ENCODE data around the gene TPSG1. TPM values are rescaled to one million over a fixed set of nuclear protein-coding genes. Genes with fewer than 3 reads are reported as not detected.
A peak's percentile ranks its signal among the peaks of the same experiment; 100 is the strongest.

TPSG1 gene
- total and polyA plus RNA-seq, 2 experiments from 2014 or later, result 0.81 TPM; not detected in 1

- H3K4me1 ChIP-seq (ENCODE audit: insufficient read depth), result no peaks in the 10 kb centered on the region
Measured at GRCh38 chr16:1177750-1178149, 47.3 kb downstream of the TPSG1 start.

More at GRCh38 chr16:1177750-1178149, 47.3 kb downstream of the TPSG1 start:
- DNase-seq (ENCODE audit: low spot score) (no peak), ATAC-seq (no peak)
- Histone ChIP-seq H3F3A (replicated peaks; ENCODE audit: low read depth) (no peaks in the 10 kb centered on the region), H3K79me2 (replicated peaks; ENCODE audit: insufficient read depth) (no peaks in the 10 kb centered on the region), H3K4me3 (no peak overlapping the region), H3K9me2 (ENCODE audit: insufficient read depth) (no peaks in the 10 kb centered on the region), H3K36me3 (ENCODE audit: insufficient read depth) (no peaks in the 10 kb centered on the region), H4K20me1 (replicated peaks; ENCODE audit: insufficient read depth) (no peaks in the 10 kb centered on the region), H3K27ac (ENCODE audit: low read depth) (no peak overlapping the region), H3K4me2 (no peak overlapping the region), H2AFZ (no peak overlapping the region), H3K27me3 (ENCODE audit: insufficient read depth) (no peaks in the 10 kb centered on the region)
- TF ChIP-seq ZNF114 (CRISPR knock-in tag; IDR thresholded peaks at IDR 0.05) (no peak), ZNF462 (CRISPR knock-in tag; IDR thresholded peaks at IDR 0.05) (no peak), EZH2 (IDR thresholded peaks at IDR 0.05; ENCODE audit: low read depth, unreplicated experiment) (no peak), CREB1 (CRISPR knock-in tag; IDR thresholded peaks at IDR 0.05; ENCODE audit: low read depth) (no peak), POLR2AphosphoS5 (IDR thresholded peaks at IDR 0.05; ENCODE audit: low read depth) (no peak), EZH2phosphoT487 (IDR thresholded peaks at IDR 0.05; ENCODE audit: unreplicated experiment) (no peak), JUNB (IDR thresholded peaks at IDR 0.05; ENCODE audit: unreplicated experiment) (no peak), NANOG (IDR thresholded peaks at IDR 0.05; ENCODE audit: borderline replicate concordance) (no peak)
- TF ChIP-seq, protein P1, sequence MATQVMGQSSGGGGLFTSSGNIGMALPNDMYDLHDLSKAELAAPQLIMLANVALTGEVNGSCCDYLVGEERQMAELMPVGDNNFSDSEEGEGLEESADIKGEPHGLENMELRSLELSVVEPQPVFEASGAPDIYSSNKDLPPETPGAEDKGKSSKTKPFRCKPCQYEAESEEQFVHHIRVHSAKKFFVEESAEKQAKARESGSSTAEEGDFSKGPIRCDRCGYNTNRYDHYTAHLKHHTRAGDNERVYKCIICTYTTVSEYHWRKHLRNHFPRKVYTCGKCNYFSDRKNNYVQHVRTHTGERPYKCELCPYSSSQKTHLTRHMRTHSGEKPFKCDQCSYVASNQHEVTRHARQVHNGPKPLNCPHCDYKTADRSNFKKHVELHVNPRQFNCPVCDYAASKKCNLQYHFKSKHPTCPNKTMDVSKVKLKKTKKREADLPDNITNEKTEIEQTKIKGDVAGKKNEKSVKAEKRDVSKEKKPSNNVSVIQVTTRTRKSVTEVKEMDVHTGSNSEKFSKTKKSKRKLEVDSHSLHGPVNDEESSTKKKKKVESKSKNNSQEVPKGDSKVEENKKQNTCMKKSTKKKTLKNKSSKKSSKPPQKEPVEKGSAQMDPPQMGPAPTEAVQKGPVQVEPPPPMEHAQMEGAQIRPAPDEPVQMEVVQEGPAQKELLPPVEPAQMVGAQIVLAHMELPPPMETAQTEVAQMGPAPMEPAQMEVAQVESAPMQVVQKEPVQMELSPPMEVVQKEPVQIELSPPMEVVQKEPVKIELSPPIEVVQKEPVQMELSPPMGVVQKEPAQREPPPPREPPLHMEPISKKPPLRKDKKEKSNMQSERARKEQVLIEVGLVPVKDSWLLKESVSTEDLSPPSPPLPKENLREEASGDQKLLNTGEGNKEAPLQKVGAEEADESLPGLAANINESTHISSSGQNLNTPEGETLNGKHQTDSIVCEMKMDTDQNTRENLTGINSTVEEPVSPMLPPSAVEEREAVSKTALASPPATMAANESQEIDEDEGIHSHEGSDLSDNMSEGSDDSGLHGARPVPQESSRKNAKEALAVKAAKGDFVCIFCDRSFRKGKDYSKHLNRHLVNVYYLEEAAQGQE (IDR thresholded peaks at IDR 0.05; ENCODE audit: unreplicated experiment), result no peak
- no peaks in the 10 kb centered on the region for H3K36me3 Mint-ChIP-seq (ENCODE audit: low read depth)
- H3K4me3 Mint-ChIP-seq, result no peak overlapping the region
- H3K4me1 Mint-ChIP-seq, result no peaks in the 10 kb centered on the region
- H3K27me3 Mint-ChIP-seq (ENCODE audit: insufficient read depth, low read depth, poor library complexity), result peaks cover 2% of the 10 kb centered on the region
- H3K9me3 Mint-ChIP-seq, result no peaks in the 10 kb centered on the region
- 0 out of 2 replicates have a peak overlapping the region, but pooled peaks have one; percentile 44 for H3K27ac Mint-ChIP-seq

All from GM23338 (cell line).